Prostate gland (tissue), 2 donors: ENCODE data around the gene ETFBKMT.
A peak's percentile ranks its signal among the peaks of the same experiment; 100 is the strongest.

Experiments
- POLR2A ChIP-seq: fragments of 450-650 bp; IDR thresholded peaks from one replicate; pipeline ENCODE4 v1.6.1; 2016; ENCODE audit warnings: antibody characterized with exemption, mild to moderate bottlenecking
- POLR2AphosphoS5 ChIP-seq: sonication (generic); formaldehyde crosslinking; IDR thresholded peaks from one replicate; pipeline ENCODE4 v1.6.1; 2017; ENCODE audit warnings: antibody characterized with exemption
- TF ChIP-seq, protein P1 (sequence below), 4 experiments: fragments of 200-600 bp in 2 of 4; fragments of 450-650 bp in 2 of 4; sonication (generic) in 2 of 4; IDR thresholded peaks; 1 replicate in 3 of 4; 2 replicates in 1 of 4; pipeline ENCODE4 v1.5.1; 2016 to 2019; ENCODE audit warnings: antibody characterized with exemption in 4 of 4, mild to moderate bottlenecking in 2 of 4, moderate library complexity in 2 of 4

- TF ChIP-seq, protein P1, sequence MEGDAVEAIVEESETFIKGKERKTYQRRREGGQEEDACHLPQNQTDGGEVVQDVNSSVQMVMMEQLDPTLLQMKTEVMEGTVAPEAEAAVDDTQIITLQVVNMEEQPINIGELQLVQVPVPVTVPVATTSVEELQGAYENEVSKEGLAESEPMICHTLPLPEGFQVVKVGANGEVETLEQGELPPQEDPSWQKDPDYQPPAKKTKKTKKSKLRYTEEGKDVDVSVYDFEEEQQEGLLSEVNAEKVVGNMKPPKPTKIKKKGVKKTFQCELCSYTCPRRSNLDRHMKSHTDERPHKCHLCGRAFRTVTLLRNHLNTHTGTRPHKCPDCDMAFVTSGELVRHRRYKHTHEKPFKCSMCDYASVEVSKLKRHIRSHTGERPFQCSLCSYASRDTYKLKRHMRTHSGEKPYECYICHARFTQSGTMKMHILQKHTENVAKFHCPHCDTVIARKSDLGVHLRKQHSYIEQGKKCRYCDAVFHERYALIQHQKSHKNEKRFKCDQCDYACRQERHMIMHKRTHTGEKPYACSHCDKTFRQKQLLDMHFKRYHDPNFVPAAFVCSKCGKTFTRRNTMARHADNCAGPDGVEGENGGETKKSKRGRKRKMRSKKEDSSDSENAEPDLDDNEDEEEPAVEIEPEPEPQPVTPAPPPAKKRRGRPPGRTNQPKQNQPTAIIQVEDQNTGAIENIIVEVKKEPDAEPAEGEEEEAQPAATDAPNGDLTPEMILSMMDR (IDR thresholded peaks at IDR 0.05), result peak; percentile 58 to 87 (median 73)
- peak; percentile 47 for TF ChIP-seq POLR2A
- TF ChIP-seq POLR2AphosphoS5, result peak; percentile 87
Measured at GRCh38 chr12:31659087-31659942, at the start of gene ETFBKMT.
